Neuron (in vitro differentiated cells): ENCODE results near the gene NAB2.

Experiments
- H2AFZ ChIP-seq: one replicate; pipeline ENCODE4 v1.6.1; 2013; ENCODE audit warnings: low read depth, mild to moderate bottlenecking, inconsistent platforms, low read length, moderate library complexity
- H3K27me3 ChIP-seq: one replicate; pipeline ENCODE4 v1.6.1; 2013; ENCODE audit warnings: low read length; ENCODE audit not compliant: insufficient read depth
- H3K36me3 ChIP-seq: one replicate; pipeline ENCODE4 v1.6.1; 2013; ENCODE audit warnings: low read length; ENCODE audit not compliant: insufficient read depth
- H3K4me1 ChIP-seq: one replicate; pipeline ENCODE4 v1.6.1; 2013; ENCODE audit warnings: low read length; ENCODE audit not compliant: insufficient read depth
- H3K4me3 ChIP-seq: 2 replicates; pipeline ENCODE4 v1.5.1; 2013; ENCODE audit warnings: mild to moderate bottlenecking, low read length, moderate library complexity
- H3K9me3 ChIP-seq: one replicate; pipeline ENCODE4 v1.6.1; 2013; ENCODE audit warnings: low read length

The NAB2 gene

GRCh38 chr12:57092876-57093414, 4.0 kb downstream of the NAB2 start:
- peaks cover 47% of the 10 kb centered on the region for H3K36me3 ChIP-seq
- no peak overlapping the region for H3K4me3 ChIP-seq

DNA sequence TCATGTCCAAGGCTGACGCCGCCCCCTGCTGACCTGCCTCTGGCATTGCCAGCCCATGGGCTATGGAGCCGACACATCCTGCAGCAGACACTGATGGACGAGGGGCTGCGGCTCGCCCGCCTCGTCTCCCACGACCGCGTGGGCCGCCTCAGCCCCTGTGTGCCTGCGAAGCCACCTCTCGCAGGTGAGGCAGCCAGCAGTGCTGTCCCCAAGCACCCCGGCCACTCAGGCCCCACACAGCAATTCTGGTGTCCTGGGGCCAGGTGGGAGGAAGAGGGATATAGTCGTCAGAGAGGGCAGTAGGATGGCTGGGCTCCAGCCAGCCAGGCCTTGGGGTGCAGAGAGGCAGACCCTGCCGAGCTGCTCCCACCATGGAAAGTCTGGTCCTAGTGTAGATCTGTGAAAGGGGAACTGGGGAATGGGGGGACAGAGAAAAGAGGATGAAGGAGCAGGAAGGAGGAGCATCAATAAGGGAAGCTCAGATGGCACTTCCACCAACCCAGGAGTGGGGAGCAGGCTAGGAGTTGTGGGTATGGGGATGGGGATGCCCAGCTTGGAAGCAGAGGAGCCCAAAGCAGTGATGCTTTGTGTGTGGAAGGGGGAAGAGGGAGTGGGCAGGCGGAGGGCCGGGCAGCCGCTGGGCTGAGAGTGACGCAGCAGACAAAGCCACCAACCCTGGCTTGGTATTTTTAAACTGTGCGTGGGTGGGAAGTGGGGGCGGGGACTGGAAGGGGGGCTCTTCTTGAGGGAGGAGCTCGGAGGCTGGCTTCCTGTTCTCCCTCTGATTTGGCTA, 4.7 kb downstream of the NAB2 start:
- Histone ChIP-seq H3K36me3 (peaks cover 47% of the 10 kb centered on the region), H3K27me3 (no peaks in the 10 kb centered on the region), H3K4me3 (no peak overlapping the region), H3K4me1 (peaks cover 34% of the 10 kb centered on the region), H2AFZ (no peak overlapping the region), H3K9me3 (no peaks in the 10 kb centered on the region)

More at GRCh38 chr12:57092876-57093414, 4.0 kb downstream of the NAB2 start:
- H2AFZ ChIP-seq = no peak overlapping the region
- H3K27me3 ChIP-seq = no peaks in the 10 kb centered on the region
- no peaks in the 10 kb centered on the region for H3K9me3 ChIP-seq
- H3K4me1 ChIP-seq = peaks cover 39% of the 10 kb centered on the region

DNA sequence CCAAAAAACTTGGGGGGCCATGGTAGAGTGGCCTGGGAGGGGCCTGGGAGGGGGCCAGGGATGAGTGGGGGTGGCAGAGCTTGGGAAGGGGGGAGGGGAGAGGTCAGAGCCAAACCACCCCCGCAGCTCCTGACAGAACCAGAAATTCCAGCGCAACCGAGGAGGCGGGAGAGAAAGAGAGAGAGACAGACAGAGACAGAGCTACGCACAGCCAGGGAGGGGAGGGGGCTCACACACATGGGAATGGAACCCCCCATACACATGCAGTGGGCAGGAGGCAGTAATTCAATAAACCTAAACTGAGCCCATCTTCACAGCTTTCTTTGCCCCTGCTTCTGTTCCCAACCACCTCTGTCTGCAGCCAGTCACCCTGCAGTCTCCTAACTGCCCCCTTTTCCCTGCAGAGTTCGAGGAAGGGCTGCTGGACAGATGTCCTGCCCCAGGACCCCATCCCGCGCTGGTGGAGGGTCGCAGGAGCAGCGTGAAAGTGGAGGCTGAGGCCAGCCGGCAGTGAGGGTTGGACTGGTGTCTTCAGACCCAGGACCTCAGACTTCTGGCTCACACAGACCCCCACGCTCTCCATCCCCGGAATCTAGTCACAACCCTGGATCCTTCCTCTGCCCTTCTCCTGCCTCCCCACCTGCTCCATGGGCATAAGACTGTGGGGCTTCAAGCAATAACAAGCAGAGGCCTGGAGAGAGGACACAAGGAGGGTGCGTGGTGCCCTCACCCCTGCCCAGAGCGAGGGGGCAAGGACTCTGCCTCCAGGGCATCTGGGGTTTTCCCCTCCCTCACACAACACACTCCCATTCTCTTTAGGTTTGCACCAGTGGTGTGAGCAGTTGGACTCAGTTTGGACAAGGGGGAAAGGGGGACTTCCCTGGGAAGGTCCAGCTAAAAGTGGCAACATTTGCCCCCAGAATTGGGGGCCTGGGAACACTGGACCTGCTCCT, 5.6 kb downstream of the NAB2 start:
- peaks cover 34% of the 10 kb centered on the region for H3K4me1 ChIP-seq
- no peaks in the 10 kb centered on the region for H3K27me3 ChIP-seq
- no peak overlapping the region for H3K4me3 ChIP-seq
- H3K36me3 ChIP-seq = peaks cover 47% of the 10 kb centered on the region
- H3K9me3 ChIP-seq = no peaks in the 10 kb centered on the region
- H2AFZ ChIP-seq = no peak overlapping the region

GRCh38 chr12:57095440-57095839, 6.5 kb downstream of the NAB2 start:
- Histone ChIP-seq H2AFZ (no peak overlapping the region), H3K27me3 (no peaks in the 10 kb centered on the region), H3K36me3 (peaks cover 51% of the 10 kb centered on the region), H3K4me1 (peaks cover 33% of the 10 kb centered on the region), H3K4me3 (no peak overlapping the region), H3K9me3 (no peaks in the 10 kb centered on the region)

DNA sequence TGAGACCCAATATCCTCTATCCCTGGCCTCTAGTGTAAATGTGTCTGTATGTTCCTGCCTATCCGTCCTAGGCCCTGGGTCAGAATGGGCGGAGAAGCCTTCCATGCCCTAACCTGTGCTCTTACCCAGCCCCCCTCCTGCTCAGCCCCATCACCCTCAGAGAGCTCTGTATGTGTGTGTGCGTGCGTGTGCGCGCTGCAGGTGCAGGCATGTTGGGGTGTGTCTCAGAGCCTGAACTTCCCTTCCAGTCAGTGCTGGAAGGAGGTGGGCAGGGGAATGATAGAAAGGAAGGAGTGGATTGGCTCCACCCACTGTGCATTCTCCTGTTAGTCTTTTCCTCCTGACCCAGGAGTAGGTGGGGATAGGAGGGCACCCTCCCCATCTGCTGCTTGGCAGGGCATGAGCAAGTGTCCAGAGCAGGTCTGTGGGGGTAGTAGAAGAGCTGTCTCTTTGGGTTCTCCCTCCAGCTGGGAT, 7.2 kb downstream of the NAB2 start:
- Histone ChIP-seq H3K36me3 (peaks cover 48% of the 10 kb centered on the region), H3K27me3 (no peaks in the 10 kb centered on the region), H2AFZ (no peak overlapping the region), H3K9me3 (no peaks in the 10 kb centered on the region), H3K4me3 (no peak overlapping the region), H3K4me1 (peaks cover 26% of the 10 kb centered on the region)

DNA sequence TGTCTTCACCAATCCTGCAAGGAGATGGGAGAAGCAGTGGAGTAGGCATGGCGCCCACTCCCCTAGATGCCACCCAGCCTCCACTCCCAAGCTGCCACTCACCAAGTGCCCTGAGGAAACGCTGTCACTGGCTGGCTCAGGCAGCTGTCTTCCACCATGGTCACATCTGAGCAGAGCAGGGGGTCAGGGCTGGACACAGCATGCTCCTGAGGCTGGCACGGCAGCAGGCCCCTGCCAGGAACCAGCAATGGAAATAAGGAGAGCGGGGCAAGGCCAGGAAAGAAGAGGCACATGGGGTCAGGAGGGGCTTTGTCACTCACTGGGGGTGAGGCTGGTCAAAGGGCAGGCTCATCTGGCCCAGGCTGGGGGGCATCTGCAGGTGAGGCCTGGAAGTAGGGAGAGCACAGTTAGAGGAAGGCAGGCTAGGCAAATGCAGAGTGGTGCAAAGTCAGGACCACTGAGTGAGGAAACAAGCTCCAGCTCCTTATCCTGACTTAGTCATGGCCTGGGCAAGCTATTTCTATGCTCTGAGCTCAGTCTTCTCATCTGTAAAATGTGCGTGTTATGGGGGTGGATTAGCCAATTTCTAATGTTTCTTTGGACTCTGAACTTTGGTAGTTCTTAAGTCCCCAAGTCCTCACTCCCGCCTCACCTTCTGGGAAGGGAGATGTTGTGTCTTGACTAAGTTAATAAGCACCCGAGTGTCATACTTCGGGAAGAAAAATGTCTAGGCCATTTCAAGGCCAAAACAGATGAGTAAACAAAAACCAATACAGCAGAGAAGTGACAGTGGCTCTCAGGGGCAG, 8.0 kb downstream of the NAB2 start:
- no peaks in the 10 kb centered on the region for H3K9me3 ChIP-seq
- peaks cover 24% of the 10 kb centered on the region for H3K4me1 ChIP-seq
- H2AFZ ChIP-seq = no peak overlapping the region
- H3K36me3 ChIP-seq = peaks cover 40% of the 10 kb centered on the region
- no peak overlapping the region for H3K4me3 ChIP-seq
- no peaks in the 10 kb centered on the region for H3K27me3 ChIP-seq

DNA sequence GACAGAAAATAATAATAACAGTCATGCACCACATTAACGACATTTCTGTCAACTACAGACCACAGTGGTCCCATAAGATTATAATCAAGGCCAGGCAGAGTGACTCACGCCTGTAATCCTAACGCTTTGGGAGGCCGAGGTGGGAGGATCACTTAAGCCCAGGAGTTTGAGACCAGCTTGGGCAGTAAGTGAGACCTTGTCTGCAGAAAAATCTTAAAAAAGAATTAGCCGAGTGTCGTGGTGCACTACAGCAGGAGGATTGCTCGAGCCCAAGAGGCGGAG, 8.6 kb downstream of the NAB2 start:
- no peak overlapping the region for H3K4me3 ChIP-seq
- H2AFZ ChIP-seq = no peak overlapping the region
- H3K9me3 ChIP-seq = no peaks in the 10 kb centered on the region
- peaks cover 26% of the 10 kb centered on the region for H3K4me1 ChIP-seq
- no peaks in the 10 kb centered on the region for H3K27me3 ChIP-seq
- peaks cover 34% of the 10 kb centered on the region for H3K36me3 ChIP-seq

- no peak overlapping the region for H3K4me3 ChIP-seq
- no peaks in the 10 kb centered on the region for H3K27me3 ChIP-seq
- H3K9me3 ChIP-seq = no peaks in the 10 kb centered on the region
- H2AFZ ChIP-seq = no peak overlapping the region
- H3K4me1 ChIP-seq = peaks cover 21% of the 10 kb centered on the region
- H3K36me3 ChIP-seq = peaks cover 30% of the 10 kb centered on the region
These were observed 9.6 kb downstream of the NAB2 start for GRCh38 chr12:57098546-57098945.

DNA sequence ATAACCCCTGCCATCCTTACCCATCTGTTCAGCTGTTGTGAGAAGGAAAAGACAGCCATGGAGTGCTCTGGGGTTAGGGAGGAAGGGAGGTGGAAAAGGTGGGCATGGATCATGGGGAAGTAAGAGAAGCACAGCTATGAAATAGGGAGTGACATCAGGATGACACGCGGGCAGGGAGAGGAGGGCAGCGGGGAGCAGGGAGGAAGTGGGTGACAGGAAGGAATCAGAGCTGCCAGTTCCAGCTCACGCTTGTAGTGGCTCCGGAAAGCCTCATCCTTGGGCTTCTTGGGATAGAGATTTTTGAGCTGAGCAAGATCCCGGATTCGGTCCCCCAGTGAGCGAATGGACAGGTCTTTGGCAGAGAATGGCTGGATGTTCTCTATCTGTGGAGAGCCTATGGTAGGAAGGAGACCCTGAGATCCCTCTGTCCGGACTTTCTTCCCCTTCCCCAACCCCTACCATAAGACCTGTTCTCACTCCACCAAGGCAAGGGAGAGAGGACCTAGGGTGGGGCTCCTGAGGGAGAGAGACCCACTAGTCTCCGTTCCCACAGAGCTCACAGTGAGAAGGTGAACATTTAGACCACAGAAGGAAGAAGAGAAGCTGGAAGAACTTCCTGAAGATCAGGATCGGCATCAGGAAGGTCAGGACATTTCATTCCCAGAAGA, 10.3 kb downstream of the NAB2 start:
- Histone ChIP-seq H3K36me3 (peaks cover 33% of the 10 kb centered on the region), H3K4me3 (no peak overlapping the region), H3K9me3 (no peaks in the 10 kb centered on the region), H2AFZ (no peak overlapping the region), H3K27me3 (no peaks in the 10 kb centered on the region), H3K4me1 (peaks cover 16% of the 10 kb centered on the region)

GRCh38 chr12:57099766-57100165, 10.9 kb downstream of the NAB2 start:
- Histone ChIP-seq H3K4me1 (peaks cover 10% of the 10 kb centered on the region), H3K4me3 (no peak overlapping the region), H3K36me3 (peaks cover 31% of the 10 kb centered on the region), H2AFZ (no peak overlapping the region), H3K27me3 (no peaks in the 10 kb centered on the region), H3K9me3 (no peaks in the 10 kb centered on the region)

DNA sequence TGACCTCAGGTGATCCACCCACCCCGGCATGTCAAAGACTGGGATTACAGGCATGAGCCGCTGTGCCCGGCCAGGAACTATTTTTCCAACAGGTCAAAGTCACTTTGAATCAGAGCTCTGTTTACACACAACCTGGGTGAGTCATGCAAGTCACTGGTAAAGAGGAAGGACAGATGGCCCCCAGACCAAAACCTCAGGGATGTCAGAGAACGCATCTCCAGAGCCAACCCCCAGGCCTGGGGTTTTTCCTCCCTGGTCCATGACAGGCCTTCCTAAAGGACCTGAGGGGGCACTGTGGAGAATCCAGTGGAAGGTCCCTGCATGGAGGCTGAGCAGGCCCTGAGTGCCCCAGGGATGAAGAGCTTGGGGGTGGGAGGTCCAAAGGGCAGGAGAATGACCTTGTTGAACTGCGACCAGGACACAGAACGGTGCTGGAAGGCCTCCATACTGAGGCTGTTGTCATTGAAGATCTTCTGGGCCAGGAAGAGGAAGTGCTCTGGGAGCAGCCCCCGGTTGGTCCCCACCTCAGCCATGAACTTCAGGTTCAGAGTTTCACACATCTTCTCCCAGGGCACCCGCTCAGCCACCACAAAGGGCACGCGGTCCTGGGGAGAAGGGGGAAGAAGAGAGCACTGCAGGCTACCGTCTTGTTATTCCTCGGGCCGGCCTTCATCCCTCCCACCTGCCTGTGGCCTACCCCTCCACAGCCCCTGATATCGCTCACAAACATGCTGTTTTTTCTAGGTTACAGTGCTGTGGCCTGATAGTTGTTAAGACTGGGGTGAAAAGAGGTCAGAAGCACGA, 13.2 kb downstream of the NAB2 start:
- H3K4me1 ChIP-seq = peaks cover 7% of the 10 kb centered on the region
- peaks cover 15% of the 10 kb centered on the region for H3K36me3 ChIP-seq
- H3K9me3 ChIP-seq = no peaks in the 10 kb centered on the region
- H3K27me3 ChIP-seq = no peaks in the 10 kb centered on the region
- no peak overlapping the region for H2AFZ ChIP-seq
- H3K4me3 ChIP-seq = no peak overlapping the region

DNA sequence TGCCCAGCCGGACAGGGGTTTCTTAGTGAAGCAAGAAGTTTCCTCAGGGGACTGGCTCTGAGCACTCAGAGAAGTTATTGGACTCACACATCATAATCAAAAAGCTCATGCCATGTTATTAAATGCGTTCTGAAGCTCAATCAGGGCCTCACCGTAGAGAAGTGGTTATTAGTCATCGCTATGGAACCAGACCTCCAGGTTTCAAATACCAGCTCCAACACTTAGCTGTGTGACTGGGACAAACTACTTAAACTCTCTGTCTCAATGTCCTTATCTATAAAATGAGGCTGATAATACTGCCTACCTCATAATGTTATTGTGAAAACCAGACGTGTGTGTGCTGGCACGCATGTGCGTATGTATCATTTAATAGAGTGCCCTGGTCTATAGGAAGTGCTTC, 14.9 kb downstream of the NAB2 start:
- Histone ChIP-seq H3K4me1 (peaks cover 7% of the 10 kb centered on the region), H3K4me3 (no peak overlapping the region), H2AFZ (no peak overlapping the region), H3K36me3 (peaks cover 15% of the 10 kb centered on the region), H3K27me3 (no peaks in the 10 kb centered on the region), H3K9me3 (no peaks in the 10 kb centered on the region)
